SK-N-SH treated with all-trans-retinoic acid at 6 μM for 48 hours (cell line): ENCODE measurements around the gene TRPM2.

Experiments used
- ATAC-seq: fragments of 200-7000 bp; cut with Tn5 transposase; 3 replicates; pipeline ENCODE4 v1.9.1; 2020; ENCODE audit warnings: mild to moderate bottlenecking, moderate library complexity
- ARNTL ChIP-seq: fragments of 450-650 bp; formaldehyde crosslinking; IDR thresholded peaks from 2 replicates; pipeline ENCODE4 v1.5.0; 2020; ENCODE audit warnings: low read depth, mild to moderate bottlenecking, moderate library complexity, borderline replicate concordance
- BACH2 ChIP-seq: fragments of 250-450 bp; sonication (Bioruptor Pico); IDR thresholded peaks from 2 replicates; pipeline ENCODE4 v1.9.0; 2021; ENCODE audit warnings: mild to moderate bottlenecking, borderline replicate concordance
- CSDC2 ChIP-seq: fragments of 250-450 bp; sonication (Bioruptor Pico); IDR thresholded peaks from 2 replicates; pipeline ENCODE4 v1.5.0; 2020; ENCODE audit warnings: mild to moderate bottlenecking, moderate library complexity
- ESRRG ChIP-seq: fragments of 250-450 bp; sonication (Bioruptor Pico); IDR thresholded peaks from 2 replicates; pipeline ENCODE4 v1.6.1; 2021; ENCODE audit warnings: mild to moderate bottlenecking
- GLIS3 ChIP-seq: fragments of 250-450 bp; sonication (Bioruptor Pico); IDR thresholded peaks from 2 replicates; pipeline ENCODE4 v1.5.0; 2020; ENCODE audit warnings: mild to moderate bottlenecking, moderate library complexity
- OSR1 ChIP-seq: fragments of 250-450 bp; sonication (Bioruptor Pico); IDR thresholded peaks from 2 replicates; pipeline ENCODE4 v1.8.0; 2022; ENCODE audit warnings: moderate library complexity, mild to moderate bottlenecking, inconsistent platforms
- POU6F1 ChIP-seq: fragments of 250-450 bp; sonication (Bioruptor Pico); IDR thresholded peaks from 2 replicates; pipeline ENCODE4 v1.8.0; 2021; ENCODE audit warnings: low read depth, mild to moderate bottlenecking, moderate library complexity, borderline replicate concordance
- PPARA ChIP-seq: fragments of 250-450 bp; sonication (Bioruptor Pico); IDR thresholded peaks from 2 replicates; pipeline ENCODE4 v1.5.0; 2020; ENCODE audit warnings: mild to moderate bottlenecking, borderline replicate concordance
- RARB ChIP-seq: fragments of 250-450 bp; sonication (Bioruptor Pico); IDR thresholded peaks from 2 replicates; pipeline ENCODE4 v1.8.0; 2021; ENCODE audit warnings: mild to moderate bottlenecking, moderate library complexity
- SNAI2 ChIP-seq: fragments of 250-450 bp; sonication (Bioruptor Pico); IDR thresholded peaks from 2 replicates; pipeline ENCODE4 v1.5.0; 2020; ENCODE audit warnings: mild to moderate bottlenecking, moderate library complexity
- TCF4 ChIP-seq: fragments of 250-450 bp; sonication (Bioruptor Pico); IDR thresholded peaks from 2 replicates; pipeline ENCODE4 v1.8.0; 2021; ENCODE audit warnings: mild to moderate bottlenecking, moderate library complexity, borderline replicate concordance
- TOX ChIP-seq: fragments of 250-450 bp; sonication (Bioruptor Pico); IDR thresholded peaks from 2 replicates; pipeline ENCODE4 v1.8.0; 2021; ENCODE audit warnings: mild to moderate bottlenecking, moderate library complexity, borderline replicate concordance
- TSHZ2 ChIP-seq: fragments of 250-450 bp; sonication (Bioruptor Pico); IDR thresholded peaks from 2 replicates; pipeline ENCODE4 v1.5.0; 2020; ENCODE audit warnings: mild to moderate bottlenecking, moderate library complexity
- ZC3H10 ChIP-seq: fragments of 250-450 bp; sonication (Bioruptor Pico); IDR thresholded peaks from 2 replicates; pipeline ENCODE4 v1.5.1; 2021; ENCODE audit warnings: mild to moderate bottlenecking, moderate library complexity
- ZFP3 ChIP-seq: fragments of 250-450 bp; sonication (Bioruptor Pico); IDR thresholded peaks from 2 replicates; pipeline ENCODE4 v1.5.0; 2020; ENCODE audit warnings: mild to moderate bottlenecking, moderate library complexity
- ZFP30 ChIP-seq: fragments of 450-650 bp; formaldehyde crosslinking; IDR thresholded peaks from 2 replicates; pipeline ENCODE4 v1.5.0; 2022; ENCODE audit warnings: mild to moderate bottlenecking, moderate library complexity
- ZNF565 ChIP-seq: fragments of 450-650 bp; formaldehyde crosslinking; conservative IDR thresholded peaks from 2 replicates; pipeline ENCODE4 v1.5.0; 2020; ENCODE audit warnings: low read depth, mild to moderate bottlenecking, moderate library complexity
- ZNF70 ChIP-seq: fragments of 450-650 bp; formaldehyde crosslinking; IDR thresholded peaks from 2 replicates; pipeline ENCODE4 v1.5.0; 2020; ENCODE audit warnings: mild to moderate bottlenecking, moderate library complexity
- ZNF8 ChIP-seq: fragments of 450-650 bp; formaldehyde crosslinking; IDR thresholded peaks from 2 replicates; pipeline ENCODE4 v1.5.0; 2020; ENCODE audit warnings: mild to moderate bottlenecking, moderate library complexity
- TF ChIP-seq, protein P1 (sequence below): fragments of 250-450 bp; sonication (Bioruptor Pico); IDR thresholded peaks from 2 replicates; pipeline ENCODE4 v1.5.1; 2021; ENCODE audit warnings: mild to moderate bottlenecking, moderate library complexity
- TF ChIP-seq, protein P2 (sequence below): fragments of 250-450 bp; sonication (Bioruptor Pico); IDR thresholded peaks from 2 replicates; pipeline ENCODE4 v1.5.1; 2020; ENCODE audit warnings: low read depth, mild to moderate bottlenecking, moderate library complexity
- TF ChIP-seq, protein P3 (sequence below): fragments of 250-450 bp; sonication (Bioruptor Pico); IDR thresholded peaks from 2 replicates; pipeline ENCODE4 v1.8.0; 2020; ENCODE audit warnings: mild to moderate bottlenecking, moderate library complexity, borderline replicate concordance

TRPM2 gene

DNA sequence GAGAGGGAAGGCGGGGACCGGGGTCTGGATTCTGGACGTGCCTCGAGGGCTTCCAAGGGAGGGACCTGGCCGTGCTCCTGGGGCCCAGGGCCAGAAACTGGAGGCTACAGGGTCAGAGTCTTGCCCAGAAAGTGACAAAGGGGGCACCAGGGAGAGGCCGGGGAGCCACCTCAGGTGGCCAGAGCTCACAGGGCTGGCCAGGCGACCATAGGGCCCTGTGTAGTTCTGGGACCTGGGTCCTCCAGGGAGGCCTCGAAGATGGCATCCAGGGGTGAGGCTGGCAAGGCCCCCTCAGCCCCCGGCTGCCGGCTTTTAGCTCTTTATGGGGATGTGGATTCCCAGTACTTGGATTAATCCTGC, 87.6 kb downstream of the TRPM2 start:
- TF ChIP-seq, protein P1, sequence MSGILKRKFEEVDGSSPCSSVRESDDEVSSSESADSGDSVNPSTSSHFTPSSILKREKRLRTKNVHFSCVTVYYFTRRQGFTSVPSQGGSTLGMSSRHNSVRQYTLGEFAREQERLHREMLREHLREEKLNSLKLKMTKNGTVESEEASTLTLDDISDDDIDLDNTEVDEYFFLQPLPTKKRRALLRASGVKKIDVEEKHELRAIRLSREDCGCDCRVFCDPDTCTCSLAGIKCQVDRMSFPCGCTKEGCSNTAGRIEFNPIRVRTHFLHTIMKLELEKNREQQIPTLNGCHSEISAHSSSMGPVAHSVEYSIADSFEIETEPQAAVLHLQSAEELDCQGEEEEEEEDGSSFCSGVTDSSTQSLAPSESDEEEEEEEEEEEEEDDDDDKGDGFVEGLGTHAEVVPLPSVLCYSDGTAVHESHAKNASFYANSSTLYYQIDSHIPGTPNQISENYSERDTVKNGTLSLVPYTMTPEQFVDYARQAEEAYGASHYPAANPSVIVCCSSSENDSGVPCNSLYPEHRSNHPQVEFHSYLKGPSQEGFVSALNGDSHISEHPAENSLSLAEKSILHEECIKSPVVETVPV (CRISPR knock-in tag): no peak
- TF ChIP-seq PPARA (CRISPR knock-in tag): no peak
- no peak for ATAC-seq

DNA sequence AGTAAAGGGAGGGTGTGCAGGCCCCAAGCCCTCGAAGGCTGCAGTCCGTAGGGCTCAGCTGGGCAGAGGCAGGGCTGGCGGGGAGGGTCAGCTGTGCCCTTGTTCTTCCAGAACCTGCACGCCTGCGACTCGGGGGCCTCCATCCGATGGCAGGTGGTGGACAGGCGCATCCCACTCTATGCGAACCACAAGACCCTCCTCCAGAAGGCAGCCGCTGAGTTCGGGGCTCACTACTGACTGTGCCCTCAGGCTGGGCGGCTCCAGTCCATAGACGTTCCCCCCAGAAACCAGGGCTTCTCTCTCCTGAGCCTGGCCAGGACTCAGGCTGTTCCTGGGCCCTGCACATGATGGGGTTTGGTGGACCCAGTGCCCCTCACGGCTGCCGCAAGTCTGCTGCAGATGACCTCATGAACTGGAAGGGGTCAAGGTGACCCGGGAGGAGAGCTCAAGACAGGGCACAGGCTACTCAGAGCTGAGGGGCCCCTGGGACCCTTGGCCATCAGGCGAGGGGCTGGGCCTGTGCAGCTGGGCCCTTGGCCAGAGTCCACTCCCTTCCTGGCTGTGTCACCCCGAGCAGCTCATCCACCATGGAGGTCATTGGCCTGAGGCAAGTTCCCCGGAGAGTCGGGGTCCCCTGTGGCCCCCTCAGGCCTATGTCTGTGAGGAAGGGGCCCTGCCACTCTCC, 88.3 kb downstream of the TRPM2 start:
- ATAC-seq: no peak
- TF ChIP-seq OSR1 (CRISPR knock-in tag): no peak

- no peak for ATAC-seq
- TF ChIP-seq PPARA (CRISPR knock-in tag): no peak
- TF ChIP-seq RARB: no peak
- no peak for TF ChIP-seq SNAI2
- TF ChIP-seq ZNF565 (CRISPR knock-in tag): no peak
- no peak for TF ChIP-seq ZFP3 (CRISPR knock-in tag)
- TF ChIP-seq TCF4 (CRISPR knock-in tag): no peak
- no peak for TF ChIP-seq CSDC2
- no peak for TF ChIP-seq ZFP30
Observed at GRCh38 chr21:44442266-44443125, 89.1 kb downstream of the TRPM2 start.

- ATAC-seq: no peak
- TF ChIP-seq ZNF8 (CRISPR knock-in tag) (no peak), GLIS3 (CRISPR knock-in tag) (no peak), ARNTL (CRISPR knock-in tag) (no peak), CSDC2 (no peak), RARB (no peak), PPARA (CRISPR knock-in tag) (no peak), TSHZ2 (no peak), TCF4 (CRISPR knock-in tag) (no peak), BACH2 (CRISPR knock-in tag) (no peak), POU6F1 (CRISPR knock-in tag) (no peak), TOX (no peak), ZC3H10 (CRISPR knock-in tag) (no peak), ESRRG (CRISPR knock-in tag) (no peak), ZNF70 (CRISPR knock-in tag) (no peak), ZFP3 (CRISPR knock-in tag) (no peak)
- TF ChIP-seq, protein P2, sequence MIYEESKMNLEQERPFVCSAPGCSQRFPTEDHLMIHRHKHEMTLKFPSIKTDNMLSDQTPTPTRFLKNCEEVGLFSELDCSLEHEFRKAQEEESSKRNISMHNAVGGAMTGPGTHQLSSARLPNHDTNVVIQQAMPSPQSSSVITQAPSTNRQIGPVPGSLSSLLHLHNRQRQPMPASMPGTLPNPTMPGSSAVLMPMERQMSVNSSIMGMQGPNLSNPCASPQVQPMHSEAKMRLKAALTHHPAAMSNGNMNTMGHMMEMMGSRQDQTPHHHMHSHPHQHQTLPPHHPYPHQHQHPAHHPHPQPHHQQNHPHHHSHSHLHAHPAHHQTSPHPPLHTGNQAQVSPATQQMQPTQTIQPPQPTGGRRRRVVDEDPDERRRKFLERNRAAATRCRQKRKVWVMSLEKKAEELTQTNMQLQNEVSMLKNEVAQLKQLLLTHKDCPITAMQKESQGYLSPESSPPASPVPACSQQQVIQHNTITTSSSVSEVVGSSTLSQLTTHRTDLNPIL (CRISPR knock-in tag): no peak
- TF ChIP-seq, protein P3, sequence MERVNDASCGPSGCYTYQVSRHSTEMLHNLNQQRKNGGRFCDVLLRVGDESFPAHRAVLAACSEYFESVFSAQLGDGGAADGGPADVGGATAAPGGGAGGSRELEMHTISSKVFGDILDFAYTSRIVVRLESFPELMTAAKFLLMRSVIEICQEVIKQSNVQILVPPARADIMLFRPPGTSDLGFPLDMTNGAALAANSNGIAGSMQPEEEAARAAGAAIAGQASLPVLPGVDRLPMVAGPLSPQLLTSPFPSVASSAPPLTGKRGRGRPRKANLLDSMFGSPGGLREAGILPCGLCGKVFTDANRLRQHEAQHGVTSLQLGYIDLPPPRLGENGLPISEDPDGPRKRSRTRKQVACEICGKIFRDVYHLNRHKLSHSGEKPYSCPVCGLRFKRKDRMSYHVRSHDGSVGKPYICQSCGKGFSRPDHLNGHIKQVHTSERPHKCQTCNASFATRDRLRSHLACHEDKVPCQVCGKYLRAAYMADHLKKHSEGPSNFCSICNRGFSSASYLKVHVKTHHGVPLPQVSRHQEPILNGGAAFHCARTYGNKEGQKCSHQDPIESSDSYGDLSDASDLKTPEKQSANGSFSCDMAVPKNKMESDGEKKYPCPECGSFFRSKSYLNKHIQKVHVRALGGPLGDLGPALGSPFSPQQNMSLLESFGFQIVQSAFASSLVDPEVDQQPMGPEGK (CRISPR knock-in tag): no peak
Observed at GRCh38 chr21:44443291-44443890, 90.0 kb downstream of the TRPM2 start.
